HepG2 (cell line): ENCODE measurements around the gene COPS7A. TPM values are rescaled to one million over a fixed set of nuclear protein-coding genes. Genes with fewer than 3 reads are reported as not detected.

Source experiments
- ATAC-seq: fragments of 200-7000 bp; cut with Tn5 transposase; 3 replicates; pipeline ENCODE4 v1.9.1; 2020; ENCODE audit warnings: mild to moderate bottlenecking, moderate library complexity
- BruUV-seq: library from RNA; stranded (reverse); fragments of 400-500 nt; replicated peaks from 2 replicates; lab custom pipeline; 2021; lab: Mats Ljungman, UMichigan
- CTCF ChIA-PET: fragments of 300-600 bp; formaldehyde crosslinking; extraction: SDS; loops from one replicate; lab custom pipeline; 2021; ENCODE audit warnings: low total read pairs, inconsistent platforms, low intra/inter-chr PET ratio; lab: Yijun Ruan, JAX
- POLR2A ChIA-PET: fragments of 350-600 bp; sonication (Branson Sonifier 250); formaldehyde crosslinking; loops from one replicate; lab custom pipeline; 2020; ENCODE audit warnings: antibody characterized with exemption, inconsistent platforms; lab: Yijun Ruan, JAX
- DNase-seq: peaks from one replicate; pipeline ENCODE4 v3.0.0-alpha.2; 2015; ENCODE audit warnings: low spot score
- FAIRE-seq: peaks from 3 replicates; lab custom pipeline; 2011; peaks lifted over from hg19 to GRCh38; lab: Jason Lieb, UNC
- H2AFZ ChIP-seq: one replicate; pipeline ENCODE4 v1.6.1; 2011; ENCODE audit warnings: low read length, inconsistent platforms
- H3K27ac ChIP-seq: fragments of 300-600 bp; 3 replicates; pipeline ENCODE4 v1.8.0; 2011; ENCODE audit warnings: mixed run types, mild to moderate bottlenecking, mixed read lengths, low read length, inconsistent platforms; ENCODE audit not compliant: insufficient read depth; ENCODE audit errors: extremely low read length
- H3K27me3 ChIP-seq, 2 experiments: fragments of 200-600 bp in 1 of 2; 2 replicates in 1 of 2; 3 replicates in 1 of 2; pipeline versions ENCODE4 v1.6.0 to v1.8.0; 2011; ENCODE audit warnings: low read length in 2 of 2, mild to moderate bottlenecking in 2 of 2, moderate library complexity in 2 of 2, inconsistent platforms in 1 of 2; ENCODE audit not compliant: insufficient read depth in 2 of 2, control insufficient read depth in 1 of 2
- H3K36me3 ChIP-seq, 2 experiments: fragments of 200-600 bp in 1 of 2; replicated peaks in 1 of 2; 2 replicates in 1 of 2; 3 replicates in 1 of 2; pipeline versions ENCODE4 v1.5.1 to v1.8.0; 2011; ENCODE audit warnings: low read length in 2 of 2, inconsistent platforms in 1 of 2; ENCODE audit not compliant: insufficient read depth in 2 of 2, control insufficient read depth in 1 of 2
- H3K4me1 ChIP-seq: 2 replicates; pipeline ENCODE4 v1.5.1; 2012; ENCODE audit warnings: low read length, inconsistent platforms; ENCODE audit not compliant: insufficient read depth
- H3K4me2 ChIP-seq: 2 replicates; pipeline ENCODE4 v1.6.0; 2011; ENCODE audit warnings: low read depth, low read length, inconsistent platforms
- H3K4me3 ChIP-seq, 3 experiments: fragments of 200-600 bp in 1 of 3; sonication (generic), shearing (Covaris generic) in 1 of 3; replicated peaks in 1 of 3; 2 replicates each; pipeline ENCODE4 v1.5.1; 2011 to 2016; ENCODE audit warnings: low read length in 3 of 3, inconsistent platforms in 2 of 3, low read depth in 2 of 3, mild to moderate bottlenecking in 2 of 3, control low read depth in 1 of 3, mixed read lengths in 1 of 3; ENCODE audit not compliant: insufficient read depth in 1 of 3
- H3K79me2 ChIP-seq: one replicate; pipeline ENCODE4 v1.6.1; 2011; ENCODE audit warnings: low read length, inconsistent platforms; ENCODE audit not compliant: insufficient read depth
- H3K9ac ChIP-seq: 2 replicates; pipeline ENCODE4 v1.6.0; 2011; ENCODE audit warnings: mild to moderate bottlenecking, low read depth, low read length, inconsistent platforms; ENCODE audit not compliant: insufficient read depth
- H3K9me3 ChIP-seq: 2 replicates; pipeline ENCODE4 v1.5.1; 2012; ENCODE audit warnings: mild to moderate bottlenecking, low read length
- H4K20me1 ChIP-seq: 2 replicates; pipeline ENCODE4 v1.6.0; 2011; ENCODE audit warnings: inconsistent platforms, mild to moderate bottlenecking, low read length, moderate library complexity; ENCODE audit not compliant: insufficient read depth
- AGO1 ChIP-seq: fragments of 200-400 bp; formaldehyde crosslinking; IDR thresholded peaks from 2 replicates; pipeline ENCODE4 v1.6.1; 2017; ENCODE audit warnings: mild to moderate bottlenecking, low read depth, low read length, moderate library complexity; ENCODE audit not compliant: poor library complexity, severe bottlenecking
- CAMTA2 ChIP-seq: sonication (generic); formaldehyde crosslinking; IDR thresholded peaks from 2 replicates; pipeline ENCODE4 v1.4.0; 2020; ENCODE audit warnings: mild to moderate bottlenecking, missing genetic modification reagents, borderline replicate concordance
- CCAR2 ChIP-seq: fragments of 200-400 bp; formaldehyde crosslinking; optimal IDR thresholded peaks from 2 replicates; pipeline ENCODE3; 2018; ENCODE audit warnings: low read depth, mild to moderate bottlenecking, low read length, moderate library complexity
- KDM2A ChIP-seq: sonication (generic); formaldehyde crosslinking; IDR thresholded peaks from 2 replicates; pipeline ENCODE4 v1.4.0; 2020; ENCODE audit warnings: low read depth, missing genetic modification reagents, borderline replicate concordance
- MATR3 ChIP-seq: sonication (generic); formaldehyde crosslinking; IDR thresholded peaks from 2 replicates; pipeline ENCODE4 v1.4.0; 2020; ENCODE audit warnings: missing genetic modification reagents
- PRPF4 ChIP-seq: fragments of 200-400 bp; formaldehyde crosslinking; IDR thresholded peaks from 2 replicates; pipeline ENCODE4 v1.6.1; 2016; ENCODE audit warnings: low read length, low read depth; ENCODE audit not compliant: poor library complexity, severe bottlenecking
- SIX4 ChIP-seq: sonication (generic); formaldehyde crosslinking; IDR thresholded peaks from 2 replicates; pipeline ENCODE4 v1.4.0; 2020; ENCODE audit warnings: missing genetic modification reagents
- SRSF4 ChIP-seq: fragments of 200-400 bp; formaldehyde crosslinking; IDR thresholded peaks from one replicate; pipeline ENCODE4 v1.6.1; 2018; ENCODE audit warnings: mild to moderate bottlenecking, low read depth, low read length, moderate library complexity; ENCODE audit not compliant: poor library complexity, severe bottlenecking
- TRIM22 ChIP-seq: fragments of 450-650 bp; IDR thresholded peaks from 2 replicates; pipeline ENCODE4 v1.6.1; 2017
- ZNF136 ChIP-seq: sonication (generic); formaldehyde crosslinking; IDR thresholded peaks from 2 replicates; pipeline ENCODE4 v1.8.1; 2022; ENCODE audit warnings: low read depth, mild to moderate bottlenecking, moderate library complexity, missing genetic modification reagents
- ZNF550 ChIP-seq: sonication (generic); formaldehyde crosslinking; IDR thresholded peaks from 2 replicates; pipeline ENCODE4 v1.4.0; 2020; ENCODE audit warnings: mild to moderate bottlenecking, missing genetic modification reagents, borderline replicate concordance
- ZNF570 ChIP-seq: sonication (generic); formaldehyde crosslinking; IDR thresholded peaks from 2 replicates; pipeline ENCODE4 v1.4.0; 2020; ENCODE audit warnings: mild to moderate bottlenecking, missing genetic modification reagents, borderline replicate concordance
- ZNF580 ChIP-seq: IDR thresholded peaks from 2 replicates; pipeline ENCODE4 v1.6.1; 2016; ENCODE audit warnings: low read depth, borderline replicate concordance
- ZNF609 ChIP-seq: sonication (generic); formaldehyde crosslinking; IDR thresholded peaks from 2 replicates; pipeline ENCODE4 v1.4.0; 2020; ENCODE audit warnings: mild to moderate bottlenecking, missing genetic modification reagents, borderline replicate concordance
- ZNF709 ChIP-seq: sonication (generic); formaldehyde crosslinking; IDR thresholded peaks from 2 replicates; pipeline ENCODE4 v1.5.0; 2020; ENCODE audit warnings: mild to moderate bottlenecking, missing genetic modification reagents
- ZNF747 ChIP-seq: sonication (generic); formaldehyde crosslinking; IDR thresholded peaks from 2 replicates; pipeline ENCODE4 v1.8.1; 2023; ENCODE audit warnings: missing genetic modification reagents, mild to moderate bottlenecking, borderline replicate concordance
- ZNF800 ChIP-seq: sonication (generic); formaldehyde crosslinking; IDR thresholded peaks from 2 replicates; pipeline ENCODE4 v1.4.0; 2020; ENCODE audit warnings: missing genetic modification reagents
- WGBS: methylation state at CpG from one replicate; pipeline ENCODE4 v1.1.6; 2017; ENCODE audit warnings: low lambda C conversion rate; 5-methylcytosine and 5-hydroxymethylcytosine counted together
- in situ Hi-C: cut with HindIII; loops from 2 replicates; pipeline ENCODE4 v1.10.0; 2017; ENCODE audit warnings: low pct_unique_long_range_greater_than_20kb; ENCODE audit not compliant: extremely low pct_ligation_motif_present
- intact Hi-C: fragments of 100-400 bp; cut with micrococcal nuclease; formaldehyde crosslinking; loops from one replicate; pipeline ENCODE4 v1.10.0; 2022; ENCODE audit not compliant: unreplicated experiment
- polyA plus RNA-seq, 8 experiments: library from polyadenylated mRNA; depleted of rRNA in 3 of 8; stranded (reverse) in 7 of 8; unstranded in 1 of 8; fragments of >200 nt; fragmentation: Illumina TruSeq in 4 of 8; extraction: Trizol in 4 of 8; gene quantifications; 2 replicates each; pipeline versions ENCODE4 v1.2.1 to v1.2.3, GENCODE V29; 2011 to 2016; ENCODE audit warnings: low read depth in 4 of 8, missing spikeins in 1 of 8, mixed read lengths in 1 of 8; ENCODE audit not compliant: insufficient read depth in 1 of 8
- total RNA-seq, 5 experiments: library from RNA; depleted of rRNA; stranded (reverse); fragments of >200 nt; fragmentation: Illumina TruSeq; extraction: Trizol; gene quantifications; 2 replicates each; pipeline ENCODE4 v1.2.3, GENCODE V29; 2016; ENCODE audit warnings: low read depth in 1 of 5

COPS7A gene
- total and polyA plus RNA-seq, 2 of the 13 experiments (the other 11 are each of a cell fraction or from before 2014, with no cell fraction given) = 40.0 to 73.6 TPM

- Histone ChIP-seq H3K9me3 (no peaks in the 10 kb centered on the region), H2AFZ (no peak overlapping the region), H3K27me3 (no peaks in the 10 kb centered on the region), H3K79me2 (no peaks in the 10 kb centered on the region), H3K27ac (no peak overlapping the region), H4K20me1 (no peaks in the 10 kb centered on the region), H3K4me1 (peaks cover 8% of the 10 kb centered on the region), H3K9ac (no peak overlapping the region), H3K4me3 (no peak overlapping the region), H3K4me2 (no peak overlapping the region), H3K36me3 (peaks cover 12 to 37% of the 10 kb centered on the region in 2 experiments; a peak in 4 of 5 replicates)
- DNase-seq = no peak
- no TSS peak for BruUV-seq
- ChIA-PET CTCF (no interaction called here), POLR2A (no interaction called here)
- no peak for FAIRE-seq
- in situ Hi-C loops (no loop called here), intact Hi-C loops (no loop called here)
- ATAC-seq = no peak
- WGBS = 88% methylated on average over 7 of the region's 8 CpGs
- TF ChIP-seq PRPF4 (no peak), SIX4 (CRISPR knock-in tag) (no peak), CAMTA2 (CRISPR knock-in tag) (no peak), ZNF609 (CRISPR knock-in tag) (no peak), CCAR2 (no peak), SRSF4 (no peak), ZNF550 (CRISPR knock-in tag) (no peak), ZNF136 (no peak), ZNF747 (no peak), TRIM22 (no peak), KDM2A (CRISPR knock-in tag) (no peak), ZNF709 (CRISPR knock-in tag) (no peak), MATR3 (CRISPR knock-in tag) (no peak), ZNF800 (no peak), AGO1 (no peak), ZNF570 (CRISPR knock-in tag) (no peak), ZNF580 (no peak)
Observed at GRCh38 chr12:6730169-6730568, 6.3 kb downstream of the COPS7A start.
